HG02642 (cell line): ENCODE measurements around the gene YIPF2.
"Not testable (repeated sequence)": the region's sequence is repeated elsewhere in the genome, so short reads cannot be mapped to it uniquely, and the experiment has no call there.

Source experiments
- ATAC-seq: cut with Tn5 transposase; IDR thresholded peaks from one replicate; pipeline ENCODE4 v1.9.1; 2021; ENCODE audit warnings: mild to moderate bottlenecking; ENCODE audit not compliant: unreplicated experiment, poor library complexity

Gene YIPF2

GRCh38 chr19:10928563-10929401 lies at the start of gene YIPF2, which contains the start of gene TIMM29:
YIPF2 (minus strand) TSS chr19:10928639; CDS start chr19:10928410, 229 bp downstream.
TIMM29 (plus strand) TSS chr19:10928811; CDS start chr19:10928823, 12 bp downstream.
- peak; percentile 74 for ATAC-seq

- ATAC-seq: no peak
These were observed 49.3 kb upstream of the YIPF2 start for GRCh38 chr19:10977742-10978092.

- no peak for ATAC-seq
These were observed 47.9 kb upstream of the YIPF2 start for GRCh38 chr19:10976131-10976892.

- no peak for ATAC-seq
These were observed 47.1 kb upstream of the YIPF2 start for GRCh38 chr19:10975374-10976130.

GRCh38 chr19:10971107-10971726 lies 42.8 kb upstream of the YIPF2 start:
- no peak for ATAC-seq

- ATAC-seq: no peak
These were observed 40.2 kb upstream of the YIPF2 start for GRCh38 chr19:10968527-10969135.

- ATAC-seq: no peak
These were observed 38.4 kb upstream of the YIPF2 start for GRCh38 chr19:10966809-10967208.

GRCh38 chr19:10965398-10965797 lies 37.0 kb upstream of the YIPF2 start:
- ATAC-seq: no peak

GRCh38 chr19:10964903-10965302 lies 36.5 kb upstream of the YIPF2 start:
- no peak for ATAC-seq

GRCh38 chr19:10963865-10964264 lies 35.4 kb upstream of the YIPF2 start:
- no peak for ATAC-seq

GRCh38 chr19:10962863-10963262 lies 34.4 kb upstream of the YIPF2 start:
- no peak for ATAC-seq

- peak; percentile 46 for ATAC-seq
These were observed 32.8 kb upstream of the YIPF2 start for GRCh38 chr19:10961073-10961860.

GRCh38 chr19:10960314-10961072 lies 32.1 kb upstream of the YIPF2 start, which contains the start of gene SMARCA4:
SMARCA4 (plus strand) TSS chr19:10961030; CDS start chr19:10984152, 23,122 bp downstream.
- ATAC-seq: peak; percentile 85

- not testable (repeated sequence) for ATAC-seq
These were observed 31.0 kb upstream of the YIPF2 start for GRCh38 chr19:10959277-10959968.

GRCh38 chr19:10952809-10953208 lies 24.4 kb upstream of the YIPF2 start:
- ATAC-seq: no peak

- no peak for ATAC-seq
These were observed 18.7 kb upstream of the YIPF2 start for GRCh38 chr19:10946958-10947657.

GRCh38 chr19:10945264-10945663 lies 16.8 kb upstream of the YIPF2 start:
- no peak for ATAC-seq
